DMS153 (cell line): ENCODE data around the gene INIP.
"Not testable (repeated sequence)": the region's sequence is repeated elsewhere in the genome, so short reads cannot be mapped to it uniquely, and the experiment has no call there.

Source experiments
- DNase-seq: peaks from one replicate; lab custom pipeline; 2025; lab: John Stamatoyannopoulos, UW

Gene INIP

DNA sequence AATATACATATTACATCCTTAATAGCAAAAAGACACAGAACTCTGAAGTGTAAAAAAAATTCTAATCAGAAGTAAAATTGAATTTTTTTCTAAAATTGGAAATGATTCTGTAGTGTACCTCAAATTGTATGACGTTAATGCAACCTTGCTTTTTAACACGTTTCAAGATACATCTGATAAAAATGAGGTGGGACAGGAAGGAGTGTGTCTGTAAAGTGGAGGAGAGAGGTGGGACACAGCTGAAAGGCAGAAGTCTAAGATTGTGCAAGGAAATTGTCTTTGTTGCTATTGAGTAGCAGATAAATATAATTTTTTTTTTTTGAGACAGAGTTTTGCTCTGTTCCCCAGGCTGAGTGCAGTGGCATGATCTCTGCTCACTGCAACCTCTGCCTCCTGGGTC is 17.0 kb upstream of the INIP start:
- DNase-seq, result no peak

DNA sequence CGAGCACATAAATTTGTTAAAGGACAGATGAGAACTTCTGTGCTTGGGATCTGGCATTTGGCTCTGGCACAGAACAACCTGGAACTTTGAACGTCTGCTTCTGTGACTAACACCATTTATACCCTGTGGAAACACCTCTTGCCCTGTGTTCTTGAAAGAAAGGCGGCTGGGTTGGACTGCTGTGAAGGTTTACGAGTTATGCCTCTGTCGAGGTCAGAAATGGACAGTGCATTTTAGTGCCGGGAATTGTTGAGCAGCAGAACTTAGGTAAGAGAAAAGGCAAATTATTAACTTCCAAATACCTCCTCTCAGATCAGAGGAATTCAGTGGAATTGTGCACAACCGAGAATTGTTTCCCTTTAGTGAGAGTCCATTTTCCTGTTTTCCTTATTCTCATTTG is 14.1 kb upstream of the INIP start:
- no peak for DNase-seq

DNA sequence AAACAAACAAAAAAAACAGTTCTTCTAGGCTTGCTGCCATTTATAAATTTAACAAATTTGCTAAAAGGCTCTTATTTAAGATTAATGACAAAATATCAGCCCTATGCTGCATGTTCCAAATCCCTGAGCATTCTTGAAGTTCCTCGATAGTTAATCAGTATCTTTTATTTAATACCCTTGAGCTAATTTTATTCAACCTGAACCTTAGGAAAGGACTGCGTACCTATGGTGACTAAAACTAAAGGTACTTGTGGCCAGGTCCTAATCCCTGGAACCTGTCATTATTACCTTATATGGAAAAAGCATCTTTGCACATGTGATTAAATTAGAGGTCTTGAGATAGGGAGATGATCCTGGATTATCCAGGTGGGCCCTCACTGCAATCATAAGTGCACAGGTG is 10.5 kb upstream of the INIP start:
- no peak for DNase-seq

DNA sequence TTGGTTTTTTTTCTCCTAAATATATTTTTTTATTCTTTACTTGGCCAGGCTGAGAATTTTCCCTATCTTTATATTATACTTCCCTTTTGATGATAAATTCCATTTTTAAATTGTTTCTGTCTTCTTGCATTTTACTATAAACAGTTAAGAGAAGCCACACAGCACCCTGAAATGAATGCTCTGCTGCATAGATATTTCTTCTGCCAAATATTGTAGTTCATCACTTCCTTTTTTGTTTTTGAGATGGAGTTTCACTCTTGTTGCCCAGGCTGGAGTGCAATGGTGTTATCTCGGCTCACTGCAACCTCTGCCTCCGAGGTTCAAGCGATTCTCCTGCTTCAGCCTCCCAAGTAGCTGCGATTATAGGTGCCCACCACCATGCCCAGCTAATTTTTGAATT is 8.5 kb upstream of the INIP start:
- DNase-seq, result no peak

DNA sequence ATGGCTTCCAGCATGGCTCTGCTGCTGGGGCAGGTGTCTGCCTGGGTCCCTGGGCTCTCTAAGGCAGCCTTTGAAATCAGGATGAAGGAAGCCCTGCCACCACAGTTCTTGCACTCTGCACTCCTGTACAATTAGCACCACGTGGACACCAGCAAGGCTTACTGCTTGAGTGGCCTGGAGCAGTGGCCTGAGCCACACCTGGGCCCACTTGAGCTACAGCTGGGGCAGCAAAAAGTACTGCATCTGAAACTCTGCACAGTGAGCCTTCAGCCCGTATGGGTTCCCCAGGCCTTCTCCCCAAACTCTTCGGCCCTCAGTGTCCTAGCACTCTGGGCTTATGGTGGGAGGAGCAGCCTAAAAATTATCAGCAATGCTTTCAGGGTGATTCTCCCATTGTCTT is 8.0 kb upstream of the INIP start:
- DNase-seq, result no peak

DNA sequence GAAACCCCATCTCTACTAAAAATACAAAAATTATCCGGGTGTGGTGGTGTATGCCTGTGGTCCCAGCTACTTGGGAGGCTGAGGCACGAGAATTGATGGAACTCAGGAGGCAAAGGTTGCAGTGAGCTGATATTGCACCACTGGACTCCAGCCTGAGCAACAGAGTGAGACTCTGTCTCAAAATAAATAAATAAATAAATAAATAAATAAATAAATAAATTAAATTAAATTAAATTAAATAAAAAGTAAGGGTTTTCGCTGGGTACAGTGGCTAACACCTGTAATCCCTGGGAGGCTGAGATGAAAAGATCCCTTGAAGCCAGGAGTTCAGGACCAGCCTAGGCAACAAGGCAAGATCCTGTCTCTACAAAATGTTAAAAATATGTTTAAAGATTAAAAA is 4.8 kb upstream of the INIP start:
- DNase-seq, result not testable (repeated sequence)

DNA sequence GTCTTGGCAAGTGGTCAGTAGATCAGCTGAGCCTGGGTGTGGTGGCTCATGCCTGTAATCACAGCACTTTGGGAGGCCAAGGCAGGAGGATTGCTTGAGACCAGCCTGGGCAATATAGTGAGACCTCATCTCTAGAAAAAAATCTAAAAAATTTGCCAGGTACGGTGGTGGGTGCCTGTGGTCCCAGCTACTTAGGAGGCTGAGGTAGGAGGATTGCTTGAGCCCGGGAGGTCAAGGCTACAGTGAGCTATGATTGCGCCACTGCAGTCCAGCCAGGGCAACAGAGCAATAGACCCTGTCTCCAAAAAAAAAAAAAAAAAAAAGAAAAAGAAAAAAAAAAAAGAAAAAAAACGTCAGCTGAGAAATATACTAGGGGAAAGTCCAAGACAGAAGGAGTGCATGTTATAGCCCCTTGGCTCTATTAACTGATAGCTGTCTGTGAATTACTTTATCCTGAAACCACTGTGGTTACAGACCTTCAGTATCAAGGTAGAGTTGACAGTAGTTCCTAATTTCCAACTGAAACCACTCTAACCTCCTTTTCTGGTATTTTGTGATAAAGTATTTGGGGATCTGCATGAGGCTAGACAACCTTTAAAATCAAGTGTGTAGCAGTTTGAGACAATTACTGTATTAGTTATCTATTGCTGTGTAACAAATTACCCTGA is 2.3 kb upstream of the INIP start:
- DNase-seq, result no peak

DNA sequence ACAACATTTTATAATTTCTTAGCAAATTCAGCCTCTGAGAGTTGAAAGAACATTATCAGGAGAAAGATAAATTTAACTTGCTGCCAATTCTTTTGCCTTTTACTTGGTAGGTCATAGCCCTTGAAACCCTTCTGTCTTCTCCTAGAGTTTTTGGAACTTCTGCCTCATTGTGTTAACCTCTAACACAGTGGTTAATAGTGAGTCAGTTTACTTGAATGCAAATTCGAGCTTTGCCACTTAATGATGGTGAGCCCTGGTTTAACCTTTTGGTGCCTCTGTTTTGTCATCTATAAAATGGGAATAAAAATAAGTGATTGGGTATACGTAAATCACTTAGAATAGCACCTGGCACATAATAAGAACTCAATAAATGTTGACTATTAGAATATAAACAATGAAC is 1.8 kb upstream of the INIP start:
- no peak for DNase-seq

DNA sequence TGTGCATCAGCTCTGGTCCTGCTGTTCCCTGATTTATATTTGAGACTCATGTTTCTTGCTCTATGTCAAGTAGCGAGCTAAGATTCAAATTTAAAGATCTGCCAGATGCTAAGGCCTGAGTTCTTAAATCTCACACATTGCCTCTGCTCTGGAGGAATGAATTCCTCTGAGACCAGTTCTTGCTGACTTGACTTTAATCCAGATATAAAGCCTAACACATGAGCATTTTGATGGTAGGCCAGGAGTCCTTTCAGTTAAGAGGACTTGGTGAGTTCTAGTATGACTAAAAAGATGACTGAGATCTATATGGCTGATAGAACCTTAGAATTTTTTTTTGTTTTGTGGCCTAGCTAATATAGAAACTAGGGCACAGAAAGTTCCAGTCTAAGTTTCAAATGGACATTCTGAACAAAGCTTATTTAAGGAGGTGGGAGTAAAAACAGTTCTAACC is 1.3 kb upstream of the INIP start:
- no peak for DNase-seq

DNA sequence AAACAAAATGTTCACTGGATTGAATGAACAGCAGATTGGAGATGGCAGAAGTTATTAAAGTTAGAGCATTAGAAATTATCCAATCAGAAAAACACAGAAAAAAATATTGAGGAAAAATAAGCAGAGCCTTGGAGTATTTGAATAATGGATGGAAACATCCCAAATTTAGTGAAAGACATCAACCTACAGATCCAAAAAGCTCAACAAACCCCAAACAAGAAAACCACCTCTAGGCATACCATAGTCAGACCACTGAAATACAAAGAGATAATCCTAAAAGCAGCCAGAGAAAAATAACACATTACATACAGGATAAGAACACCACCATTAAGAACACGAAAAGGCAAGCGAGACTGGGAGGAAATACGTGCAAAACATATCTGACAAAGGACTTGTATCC is 5.2 kb downstream of the INIP start:
- no peak for DNase-seq

DNA sequence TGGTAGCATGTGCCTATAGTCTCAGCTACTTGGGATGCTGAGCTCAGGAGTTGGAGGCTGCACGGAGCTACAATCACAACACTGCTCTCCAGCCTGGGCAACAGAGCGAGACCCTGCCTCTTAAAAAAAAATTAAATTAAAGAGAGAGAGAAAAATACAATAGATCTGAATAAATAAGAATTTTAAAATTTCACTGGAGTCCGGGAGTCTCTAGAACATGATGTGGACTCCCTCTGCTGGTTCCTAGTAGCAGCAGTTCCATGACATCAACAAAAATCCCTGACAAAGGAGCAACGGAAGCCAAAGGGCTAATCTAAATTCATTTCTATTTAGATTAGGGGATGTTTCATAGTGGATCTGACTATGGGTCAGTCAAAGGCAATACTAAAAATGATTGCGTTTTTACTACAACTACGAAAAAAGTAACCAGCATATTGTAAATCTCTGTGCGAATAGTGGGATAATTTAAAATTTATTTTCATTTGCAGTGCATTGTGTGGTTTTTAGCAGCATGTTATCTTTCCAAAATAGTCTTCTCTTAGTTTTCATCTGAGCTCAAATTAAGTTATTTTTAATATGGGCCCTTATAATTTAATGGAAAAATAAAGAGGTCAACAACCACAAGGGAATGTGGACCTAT is 6.7 kb downstream of the INIP start:
- DNase-seq, result no peak

DNA sequence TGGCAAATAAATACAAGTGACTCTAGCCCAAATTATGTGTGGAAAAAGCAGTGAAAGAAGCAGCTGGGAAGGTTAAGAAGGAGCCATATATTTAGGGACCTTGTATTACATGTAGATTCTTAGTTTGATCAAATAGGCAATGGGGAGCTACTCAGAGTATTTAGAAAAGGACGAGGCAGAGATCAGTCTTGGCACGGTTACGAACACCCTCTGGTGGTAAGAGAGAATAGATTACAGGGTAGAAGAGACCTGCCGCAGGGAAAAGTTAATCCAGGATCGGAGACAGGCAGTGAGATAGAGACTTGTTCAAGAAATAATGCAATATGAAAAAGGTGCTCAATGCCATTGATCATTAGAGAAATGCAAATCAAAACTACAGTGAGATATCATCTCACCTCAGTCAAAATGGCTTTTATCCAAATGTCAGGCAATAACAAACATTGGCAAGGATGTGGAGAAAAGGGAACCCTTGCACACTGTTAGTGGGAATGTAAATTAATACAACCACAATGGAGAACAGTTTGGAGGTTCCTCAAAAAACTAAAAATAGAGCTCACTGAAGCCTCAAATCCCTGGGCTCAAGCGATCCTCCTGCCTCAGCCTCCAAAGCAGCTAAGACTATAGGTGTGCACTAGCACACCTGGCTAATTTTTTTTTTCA is 12.0 kb downstream of the INIP start:
- no peak for DNase-seq

DNA sequence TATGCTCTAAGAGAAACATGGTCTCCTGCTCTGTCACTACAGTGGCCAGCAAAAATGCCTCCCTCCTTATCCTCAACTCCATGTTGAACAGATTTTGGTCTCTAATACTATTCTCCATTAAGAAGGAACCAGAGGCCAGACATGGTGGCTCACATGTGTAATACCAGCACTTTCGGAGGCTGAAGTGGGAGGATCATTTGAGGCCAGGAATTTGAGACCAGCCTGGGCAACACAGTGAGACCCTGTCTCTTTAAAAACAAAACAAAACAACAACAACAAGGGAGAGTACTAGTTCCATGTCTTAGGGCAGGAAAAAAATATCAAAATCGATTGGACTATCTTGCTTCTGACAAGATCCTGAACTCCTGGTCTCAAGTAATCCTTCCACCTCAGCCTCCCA is 14.6 kb downstream of the INIP start:
- no peak for DNase-seq

DNA sequence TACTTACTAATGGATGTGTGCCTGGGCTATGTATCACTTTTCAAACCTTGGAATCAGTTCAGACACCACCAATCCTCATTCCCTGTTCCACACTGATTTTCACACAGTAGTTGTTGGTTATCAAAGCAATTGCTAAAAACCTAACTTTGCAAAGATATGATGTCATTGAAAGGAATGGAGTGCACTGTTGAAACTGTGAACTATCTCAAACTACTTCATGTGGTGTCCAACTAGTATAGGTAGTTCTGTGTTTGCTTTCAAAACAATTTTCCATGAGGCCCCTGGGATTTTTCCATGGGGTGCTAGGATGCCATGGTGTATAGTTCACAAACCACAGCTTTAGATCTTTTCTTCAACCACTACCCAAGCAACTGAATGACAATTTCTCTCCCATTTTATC is 17.8 kb downstream of the INIP start:
- no peak for DNase-seq

DNA sequence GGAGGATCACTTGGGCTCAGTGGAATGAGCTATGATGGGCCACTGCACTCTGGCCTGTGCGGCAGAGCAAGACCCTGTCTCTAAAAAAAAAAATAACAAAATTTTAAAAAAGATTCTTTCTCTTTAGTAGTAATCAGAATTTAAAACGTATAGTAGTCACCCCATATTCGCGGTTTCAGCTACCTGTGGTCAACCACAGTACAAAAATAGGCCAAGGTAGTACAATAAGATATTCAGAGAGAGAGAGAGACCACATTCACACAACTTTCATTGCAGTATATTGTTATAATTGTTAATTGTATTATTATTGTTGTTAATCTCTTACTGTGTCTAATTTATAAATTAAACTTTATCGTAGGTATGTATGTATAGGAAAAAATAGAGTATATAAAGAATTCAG is 18.7 kb downstream of the INIP start:
- DNase-seq, result no peak

DNA sequence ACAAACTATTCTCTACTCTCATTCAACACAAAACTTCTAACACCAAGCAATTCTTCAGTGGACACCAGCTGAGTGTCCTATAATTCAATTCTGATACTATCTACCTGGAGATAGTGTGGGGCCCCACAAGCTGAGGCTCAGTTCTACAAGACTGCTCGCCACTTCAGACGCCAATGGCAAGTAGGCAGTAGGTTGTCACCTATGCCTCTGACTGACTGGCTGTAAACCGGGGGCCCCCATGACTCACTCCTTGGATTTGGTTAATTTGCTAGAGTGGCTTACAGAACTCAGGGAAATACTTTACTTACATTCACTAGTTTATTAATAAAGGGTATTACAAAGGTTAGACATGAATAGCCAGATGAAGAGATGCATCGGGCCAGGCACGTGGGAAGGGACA is 21.5 kb downstream of the INIP start:
- DNase-seq, result no peak

DNA sequence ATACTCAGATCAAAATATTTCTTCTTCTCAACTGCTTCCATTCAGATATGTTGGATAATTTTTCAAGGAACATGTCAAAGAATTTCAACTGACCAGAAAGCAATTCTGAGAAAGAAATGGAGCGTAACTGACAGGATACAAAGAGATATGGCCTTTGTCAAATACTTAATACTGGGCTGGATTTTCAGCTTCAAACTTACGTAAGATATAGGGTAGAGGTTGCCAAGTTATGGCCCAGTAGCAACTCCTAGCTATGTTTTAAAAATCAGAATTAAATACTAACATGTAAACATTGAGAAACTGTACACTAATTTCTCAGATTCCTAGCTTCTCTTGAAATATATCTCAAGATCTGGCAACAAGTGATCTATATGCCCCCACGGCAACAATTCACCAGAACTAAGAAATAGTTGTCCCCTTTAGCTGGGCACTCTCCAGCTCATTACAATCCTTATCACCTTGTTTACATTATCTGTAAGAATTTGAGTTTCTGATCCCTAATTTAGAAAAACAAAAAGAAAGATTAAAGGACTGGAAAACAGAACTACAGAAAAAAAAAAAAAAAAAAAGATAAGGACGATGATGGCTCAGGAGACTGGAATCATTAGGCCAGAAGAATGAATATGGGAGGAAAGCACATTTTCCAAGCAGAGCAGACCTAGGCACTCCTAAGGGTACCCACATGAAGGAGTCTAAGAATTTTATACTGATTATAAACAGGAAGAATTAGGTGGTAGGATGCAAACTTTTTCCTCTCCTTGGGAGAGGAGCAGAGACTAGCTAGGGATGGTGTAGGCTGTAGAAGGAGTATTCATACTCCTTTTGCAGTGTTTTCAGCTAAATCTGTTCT is 23.0 kb downstream of the INIP start:
- DNase-seq, result no peak

DNA sequence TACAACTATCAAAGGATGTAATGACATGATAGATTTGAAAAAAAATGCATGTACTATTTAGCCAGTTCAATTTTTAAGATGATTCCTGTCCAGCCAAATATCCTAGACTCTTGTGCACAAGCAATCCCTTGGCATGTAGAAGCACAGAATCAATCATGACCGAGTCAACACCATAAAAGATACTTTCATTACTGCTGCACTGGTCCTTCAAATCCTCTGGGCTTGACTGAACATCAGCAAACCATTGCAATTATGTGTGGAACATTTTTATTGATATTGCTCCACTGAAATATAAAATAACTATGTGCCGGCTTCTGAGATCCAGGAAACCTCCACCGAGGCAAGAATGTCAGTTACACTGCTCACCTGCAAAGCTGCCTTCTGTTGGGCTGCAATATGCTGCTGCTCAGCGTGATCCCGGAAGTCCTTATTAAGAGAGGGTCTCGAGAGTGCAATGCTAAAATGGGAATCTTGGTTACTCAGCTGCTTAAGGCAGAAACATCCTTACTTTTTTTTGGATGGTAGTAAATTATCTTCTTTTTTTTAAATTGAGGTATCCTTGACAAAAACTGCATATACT is 28.7 kb downstream of the INIP start:
- DNase-seq, result no peak

DNA sequence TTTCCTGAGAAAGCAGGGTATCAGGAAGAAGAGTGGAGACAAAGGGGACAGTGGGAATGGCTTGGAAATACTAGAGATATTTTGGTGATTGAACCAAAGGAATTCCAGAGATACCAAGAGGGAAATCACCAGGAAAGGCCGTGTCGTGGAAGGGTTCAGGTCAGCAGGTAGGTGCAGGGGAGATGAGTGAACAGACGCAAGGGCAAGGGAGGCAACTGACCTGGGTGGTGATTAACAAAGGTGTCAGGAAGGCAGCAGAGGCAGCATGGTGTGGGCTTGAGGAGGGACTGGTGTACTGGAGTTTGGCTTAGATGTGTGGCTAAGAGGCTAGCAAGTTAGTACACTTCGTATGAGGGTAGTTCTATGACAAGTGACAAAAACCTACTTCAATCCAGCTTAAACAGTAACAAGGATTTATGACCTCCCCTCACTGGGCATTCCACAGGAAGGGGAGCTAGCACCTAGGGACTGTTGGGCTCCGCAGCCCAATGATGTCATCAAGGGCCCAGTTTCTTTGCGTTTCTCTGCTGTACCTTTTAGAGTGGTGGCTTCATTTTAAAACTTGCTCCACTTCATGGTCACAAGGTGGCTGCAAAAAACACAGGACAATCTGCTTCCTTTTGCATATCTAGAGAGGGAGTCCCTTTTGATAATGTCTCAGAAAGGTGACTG is 37.0 kb downstream of the INIP start:
- DNase-seq, result no peak

DNA sequence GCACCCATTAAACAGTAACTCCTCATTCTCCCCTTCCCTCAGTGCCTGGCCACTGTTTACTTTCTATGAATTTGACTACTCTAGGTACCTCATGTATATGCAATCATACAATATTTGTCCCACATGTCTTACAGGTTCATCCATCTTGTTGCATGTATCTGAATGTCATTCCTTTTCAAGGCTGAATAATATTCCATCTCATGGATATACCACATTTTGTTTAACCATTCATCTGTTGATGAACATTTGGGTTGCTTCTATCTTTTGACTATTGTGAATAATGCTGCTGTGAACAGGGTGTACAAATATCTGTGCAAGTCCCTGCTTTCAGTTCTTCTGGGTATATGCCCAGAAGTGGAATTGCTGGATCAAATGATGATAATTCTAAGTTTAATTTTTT is 40.9 kb downstream of the INIP start:
- no peak for DNase-seq

DNA sequence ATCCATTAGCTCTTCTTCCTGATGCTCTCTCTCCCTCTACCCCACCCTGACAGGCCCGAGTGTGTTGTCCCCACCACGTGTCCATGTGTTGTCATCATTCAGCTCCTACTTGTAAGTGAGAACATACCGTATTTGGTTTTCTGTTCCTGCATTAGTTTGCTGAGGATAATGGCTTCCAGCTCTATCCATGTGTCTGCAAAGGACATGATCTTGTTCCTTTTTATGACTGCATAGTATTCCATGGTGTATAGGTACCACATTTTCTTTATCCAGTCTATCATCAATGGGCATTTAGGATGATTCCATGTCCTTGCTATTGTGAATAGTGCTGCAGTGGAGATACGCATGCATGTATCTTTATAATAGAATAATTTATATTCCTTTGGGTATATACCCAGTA is 44.7 kb downstream of the INIP start:
- DNase-seq, result not testable (repeated sequence)
